ENCODE results near the gene EPGN. TPM values are rescaled to one million over a fixed set of nuclear protein-coding genes. Genes with fewer than 3 reads are reported as not detected.
A peak's percentile ranks its signal among the peaks of the same experiment; 100 is the strongest.

EPGN gene, protein sequence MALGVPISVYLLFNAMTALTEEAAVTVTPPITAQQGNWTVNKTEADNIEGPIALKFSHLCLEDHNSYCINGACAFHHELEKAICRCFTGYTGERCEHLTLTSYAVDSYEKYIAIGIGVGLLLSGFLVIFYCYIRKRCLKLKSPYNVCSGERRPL
- not detected for total RNA-seq
- 0 reads per million in 2 donors for total RNA-seq

DNA sequence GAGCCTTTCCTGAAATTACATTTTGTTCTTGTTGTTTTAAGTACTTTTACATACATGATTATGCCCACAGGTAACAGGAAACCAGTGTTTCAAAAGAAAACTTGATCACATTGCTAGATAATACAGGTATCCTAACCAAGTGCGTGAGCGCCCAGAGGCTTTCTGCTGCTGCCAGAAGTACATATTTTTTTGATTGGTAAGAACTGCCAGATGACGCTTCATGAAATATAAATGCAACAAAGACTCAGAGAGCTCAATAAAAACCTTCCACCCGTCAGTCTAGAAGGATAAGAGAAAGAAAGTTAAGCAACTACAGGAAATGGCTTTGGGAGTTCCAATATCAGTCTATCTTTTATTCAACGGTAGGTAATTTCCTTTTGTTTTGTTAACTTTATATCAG is at the start of gene EPGN:
Gene EPGN (plus strand): TSS at position 256 of the 400 bp plus-strand sequence. CDS start 64 bp downstream, at position 320.
- no peaks in the 10 kb centered on the region for H3K27me3 Mint-ChIP-seq

DNA sequence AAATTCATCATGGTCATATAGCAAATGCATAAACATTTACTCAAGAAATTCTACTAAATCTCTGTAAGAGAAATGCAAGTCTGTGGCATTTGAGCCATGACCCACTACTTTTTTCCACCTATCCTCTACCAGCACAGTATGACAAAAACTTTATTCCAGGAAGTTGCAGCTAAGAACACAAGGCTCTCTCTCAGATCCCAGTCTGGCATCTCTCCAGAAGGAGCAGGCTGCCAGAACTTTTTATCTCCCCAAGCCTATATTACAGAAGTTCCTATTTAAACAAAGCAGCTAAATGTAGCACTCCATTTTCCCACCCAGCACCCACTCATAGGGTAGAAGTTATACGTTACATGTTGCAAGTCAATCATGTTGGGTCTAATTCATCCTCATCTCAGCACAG is 49.3 kb upstream of the EPGN start:
- H3K27me3 Mint-ChIP-seq, result no peaks in the 10 kb centered on the region
- H3K36me3 Mint-ChIP-seq (ENCODE audit: low read depth), result no peaks in the 10 kb centered on the region
- no peak for ATAC-seq
- H3K4me3 Mint-ChIP-seq, result no peak overlapping the region
- no peaks in the 10 kb centered on the region for H3K9me3 ChIP-seq (ENCODE audit: control insufficient read depth, low read length, poor library complexity, severe bottlenecking)
- no peak overlapping the region for H3K27ac Mint-ChIP-seq
- H3K4me1 Mint-ChIP-seq, result no peaks in the 10 kb centered on the region
- DNase-seq, result no peak

More for the DNA sequence above, at the start of gene EPGN:
- H3K9me3 ChIP-seq (ENCODE audit: control insufficient read depth, low read length, poor library complexity, severe bottlenecking), result no peaks in the 10 kb centered on the region
- peak within 1 kb of the TSS; percentile 59 for H3K27ac Mint-ChIP-seq
- peak within 1 kb of the TSS; percentile 71 for H3K4me3 Mint-ChIP-seq
- H3K36me3 Mint-ChIP-seq (ENCODE audit: low read depth), result no peaks in the 10 kb centered on the region
- DNase-seq (no peak), ATAC-seq (peak; percentile 39)
- peaks cover 6% of the 10 kb centered on the region for H3K4me1 Mint-ChIP-seq

DNA sequence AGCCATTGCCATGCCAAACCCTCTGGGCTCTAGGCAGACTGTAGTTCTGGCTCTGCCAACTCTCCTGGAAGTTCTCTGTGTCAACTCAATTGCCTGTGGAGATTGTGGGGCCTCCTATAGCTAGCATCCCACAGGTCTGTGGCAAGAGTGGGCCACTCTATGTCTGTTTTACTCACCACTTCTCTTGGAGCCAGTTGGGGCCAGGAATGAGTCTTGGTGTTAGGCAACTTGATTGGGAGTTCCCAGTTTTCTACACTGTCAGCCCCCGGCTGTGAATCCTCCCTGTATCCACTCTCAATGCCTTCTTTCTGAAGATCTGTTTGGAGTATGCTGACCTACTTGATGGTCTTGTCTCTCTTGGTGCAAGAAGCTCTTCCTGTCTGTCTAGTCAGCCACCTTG is 48.2 kb upstream of the EPGN start:
- Mint-ChIP-seq H3K36me3 (ENCODE audit: low read depth) (no peaks in the 10 kb centered on the region), H3K4me1 (no peaks in the 10 kb centered on the region), H3K27me3 (no peaks in the 10 kb centered on the region), H3K4me3 (no peak overlapping the region), H3K27ac (no peak overlapping the region)
- DNase-seq, result no peak
- no peak for ATAC-seq
- H3K9me3 ChIP-seq (ENCODE audit: control insufficient read depth, low read length, poor library complexity, severe bottlenecking), result no peaks in the 10 kb centered on the region

DNA sequence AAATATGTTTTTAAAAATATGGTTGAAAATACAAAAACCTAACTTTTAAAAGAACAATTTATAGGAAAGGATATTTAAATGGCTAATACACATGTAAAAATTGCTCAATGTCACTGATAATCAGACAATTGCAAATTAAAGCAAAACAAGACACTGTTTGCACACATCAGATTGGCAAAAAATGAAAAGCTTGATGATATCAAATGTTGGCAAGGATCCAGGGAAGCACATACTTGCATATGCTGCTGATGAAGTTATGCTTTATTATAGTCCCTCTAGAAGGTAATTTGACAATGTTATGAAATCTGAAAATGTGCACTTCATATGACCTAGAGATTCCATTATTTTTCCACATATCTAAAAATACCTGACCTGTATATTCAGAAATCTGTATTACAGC is 45.7 kb upstream of the EPGN start:
- Mint-ChIP-seq H3K27me3 (no peaks in the 10 kb centered on the region), H3K27ac (no peak overlapping the region), H3K4me1 (no peaks in the 10 kb centered on the region), H3K4me3 (no peak overlapping the region), H3K36me3 (ENCODE audit: low read depth) (no peaks in the 10 kb centered on the region)
- ATAC-seq (no peak), DNase-seq (no peak)
- H3K9me3 ChIP-seq (ENCODE audit: control insufficient read depth, low read length, poor library complexity, severe bottlenecking), result no peaks in the 10 kb centered on the region

DNA sequence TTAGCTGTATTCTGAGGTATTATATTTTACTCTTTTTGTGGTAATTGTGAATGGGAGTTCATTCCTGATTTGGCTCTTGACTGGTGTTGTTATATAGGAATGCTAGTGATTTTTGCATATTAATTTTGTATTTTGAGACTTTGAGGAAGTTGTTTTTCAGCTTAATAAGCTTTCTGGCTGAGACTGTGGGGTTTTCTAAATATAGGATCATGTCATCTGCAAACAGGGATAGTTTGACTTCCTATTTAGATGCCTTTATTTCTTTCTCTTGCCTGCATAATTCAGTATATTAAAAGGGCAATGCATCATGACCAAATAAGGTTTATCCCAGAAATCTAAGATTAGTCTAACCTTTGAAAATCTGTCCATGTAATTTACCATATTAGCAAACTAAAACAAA is 44.7 kb upstream of the EPGN start:
- ATAC-seq (no peak), DNase-seq (no peak)
- Mint-ChIP-seq H3K4me1 (no peaks in the 10 kb centered on the region), H3K27me3 (no peaks in the 10 kb centered on the region), H3K36me3 (ENCODE audit: low read depth) (no peaks in the 10 kb centered on the region), H3K4me3 (no peak overlapping the region), H3K27ac (no peak overlapping the region)
- no peaks in the 10 kb centered on the region for H3K9me3 ChIP-seq (ENCODE audit: control insufficient read depth, low read length, poor library complexity, severe bottlenecking)

DNA sequence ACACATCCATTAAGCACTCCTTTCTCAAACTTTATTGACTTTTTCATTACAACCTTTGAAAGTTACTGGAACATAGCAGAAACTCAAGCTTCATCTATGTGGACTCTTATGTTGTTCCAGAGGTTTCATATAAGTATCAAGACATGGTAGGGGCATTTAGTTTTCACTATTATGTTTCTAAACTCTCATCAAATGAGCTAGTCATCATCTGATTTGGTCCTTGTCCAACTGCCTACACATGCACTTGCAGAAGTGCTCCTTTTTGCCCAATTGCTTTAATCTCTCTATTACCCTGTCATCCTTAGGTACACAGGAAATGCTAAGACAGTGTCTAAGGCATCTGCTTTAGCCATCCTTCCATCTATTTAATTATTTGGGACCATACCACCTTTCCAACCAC is 42.2 kb upstream of the EPGN start:
- ATAC-seq (no peak), DNase-seq (no peak)
- no peak overlapping the region for H3K27ac Mint-ChIP-seq
- H3K36me3 Mint-ChIP-seq (ENCODE audit: low read depth), result no peaks in the 10 kb centered on the region
- no peaks in the 10 kb centered on the region for H3K4me1 Mint-ChIP-seq
- H3K27me3 Mint-ChIP-seq, result no peaks in the 10 kb centered on the region
- no peaks in the 10 kb centered on the region for H3K9me3 ChIP-seq (ENCODE audit: control insufficient read depth, low read length, poor library complexity, severe bottlenecking)
- H3K4me3 Mint-ChIP-seq, result no peak overlapping the region

DNA sequence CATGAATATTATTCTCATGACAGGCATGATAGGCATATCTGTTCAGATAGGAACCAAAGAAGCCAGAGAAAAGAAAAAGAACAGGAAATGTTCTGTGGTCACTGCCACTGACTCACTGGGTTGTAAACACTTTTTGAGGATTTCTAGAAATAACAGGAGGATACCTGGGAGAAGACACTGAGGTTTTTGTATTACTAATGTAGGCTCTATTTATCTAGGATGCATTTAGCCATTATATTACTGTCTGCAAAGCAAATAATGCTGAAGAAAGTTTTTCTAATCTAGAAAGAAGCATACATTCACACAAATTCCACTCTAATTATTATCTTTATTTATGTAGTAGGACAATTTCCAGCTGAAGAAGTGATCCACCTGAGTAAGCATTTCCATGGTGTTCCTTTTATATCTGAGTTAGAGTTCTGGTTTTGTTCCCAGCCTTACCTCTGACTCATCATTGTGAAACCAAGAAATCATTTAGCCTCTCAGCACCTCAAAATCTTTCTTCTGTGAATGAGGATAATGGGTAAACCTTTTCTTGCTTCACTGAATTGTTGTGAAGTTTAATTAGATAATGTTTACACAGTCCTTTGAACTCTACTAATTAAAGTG is 40.2 kb upstream of the EPGN start:
- Mint-ChIP-seq H3K4me1 (no peaks in the 10 kb centered on the region), H3K27ac (no peak overlapping the region), H3K36me3 (ENCODE audit: low read depth) (no peaks in the 10 kb centered on the region), H3K4me3 (no peak overlapping the region), H3K27me3 (no peaks in the 10 kb centered on the region)
- no peak for ATAC-seq
- H3K9me3 ChIP-seq (ENCODE audit: control insufficient read depth, low read length, poor library complexity, severe bottlenecking), result no peaks in the 10 kb centered on the region
- DNase-seq, result no peak

DNA sequence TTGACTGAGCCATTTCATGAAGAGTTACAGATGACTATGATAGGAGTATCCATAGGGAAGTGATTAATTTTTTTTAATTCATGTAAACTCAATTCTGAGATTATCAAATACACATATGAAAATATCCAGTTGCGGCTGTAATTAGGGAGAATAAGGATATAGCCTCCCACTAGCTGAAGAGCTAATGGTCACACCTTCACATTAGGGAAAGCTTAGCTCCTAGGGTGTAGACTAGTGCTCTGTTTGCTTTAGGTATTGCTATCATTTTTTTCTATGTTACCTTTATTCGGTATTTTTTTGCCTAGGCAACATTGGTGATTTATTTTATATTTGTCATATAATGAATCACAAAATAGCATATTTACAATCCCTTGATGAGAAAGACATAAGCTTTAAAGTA is 39.6 kb upstream of the EPGN start:
- Mint-ChIP-seq H3K27me3 (no peaks in the 10 kb centered on the region), H3K36me3 (ENCODE audit: low read depth) (no peaks in the 10 kb centered on the region), H3K4me1 (no peaks in the 10 kb centered on the region), H3K27ac (no peak overlapping the region), H3K4me3 (no peak overlapping the region)
- ATAC-seq (no peak), DNase-seq (no peak)
- no peaks in the 10 kb centered on the region for H3K9me3 ChIP-seq (ENCODE audit: control insufficient read depth, low read length, poor library complexity, severe bottlenecking)

DNA sequence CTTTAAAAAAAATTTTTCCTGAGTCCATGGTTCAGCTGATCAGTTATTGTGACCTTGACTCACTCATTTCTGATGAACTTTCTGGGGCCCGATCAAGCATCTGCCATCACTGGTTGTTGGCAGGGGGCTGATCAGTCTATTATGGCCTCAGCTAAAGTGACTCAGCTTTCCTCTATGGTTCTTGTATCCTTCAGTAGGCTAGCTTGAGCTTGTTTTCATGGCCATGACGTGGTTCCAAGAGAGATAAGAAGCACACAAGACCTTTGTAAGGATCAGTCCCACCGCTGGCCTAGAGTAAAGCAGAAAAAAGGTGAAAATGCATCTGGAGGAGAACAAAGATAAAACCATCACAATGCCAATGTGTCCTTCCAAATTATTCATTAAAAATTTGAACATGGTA is 29.8 kb upstream of the EPGN start:
- no peaks in the 10 kb centered on the region for H3K4me1 Mint-ChIP-seq

DNA sequence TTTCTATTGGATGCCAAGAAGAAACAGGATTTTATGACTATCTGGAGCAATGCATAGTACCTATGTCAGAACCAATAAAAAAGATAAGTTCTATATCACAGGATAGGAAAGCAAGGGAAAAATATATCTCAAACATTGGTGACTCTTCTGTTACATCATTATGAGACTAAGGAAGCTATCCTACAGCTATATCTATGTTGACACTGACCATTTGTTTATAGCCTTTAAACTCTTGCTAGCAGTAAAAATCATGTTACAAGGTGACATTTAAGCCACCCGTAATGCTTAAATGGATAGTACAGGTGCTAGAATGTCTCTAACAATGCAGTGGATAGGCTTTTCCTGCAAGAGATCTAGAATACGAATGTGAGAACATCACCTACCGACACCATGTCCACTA is 28.6 kb upstream of the EPGN start:
- no peak for ATAC-seq
- no peak for DNase-seq
- Mint-ChIP-seq H3K4me1 (no peaks in the 10 kb centered on the region), H3K4me3 (no peak overlapping the region), H3K36me3 (ENCODE audit: low read depth) (peaks cover 4% of the 10 kb centered on the region), H3K27ac (no peak overlapping the region), H3K27me3 (no peaks in the 10 kb centered on the region)
- H3K9me3 ChIP-seq (ENCODE audit: control insufficient read depth, low read length, poor library complexity, severe bottlenecking), result no peaks in the 10 kb centered on the region

More for the DNA sequence above, 29.8 kb upstream of the EPGN start:
- no peak for DNase-seq
- no peaks in the 10 kb centered on the region for H3K27me3 Mint-ChIP-seq
- H3K36me3 Mint-ChIP-seq (ENCODE audit: low read depth), result peaks cover 4% of the 10 kb centered on the region
- no peak for ATAC-seq
- H3K9me3 ChIP-seq (ENCODE audit: control insufficient read depth, low read length, poor library complexity, severe bottlenecking), result no peaks in the 10 kb centered on the region
- no peak overlapping the region for H3K27ac Mint-ChIP-seq
- no peak overlapping the region for H3K4me3 Mint-ChIP-seq

DNA sequence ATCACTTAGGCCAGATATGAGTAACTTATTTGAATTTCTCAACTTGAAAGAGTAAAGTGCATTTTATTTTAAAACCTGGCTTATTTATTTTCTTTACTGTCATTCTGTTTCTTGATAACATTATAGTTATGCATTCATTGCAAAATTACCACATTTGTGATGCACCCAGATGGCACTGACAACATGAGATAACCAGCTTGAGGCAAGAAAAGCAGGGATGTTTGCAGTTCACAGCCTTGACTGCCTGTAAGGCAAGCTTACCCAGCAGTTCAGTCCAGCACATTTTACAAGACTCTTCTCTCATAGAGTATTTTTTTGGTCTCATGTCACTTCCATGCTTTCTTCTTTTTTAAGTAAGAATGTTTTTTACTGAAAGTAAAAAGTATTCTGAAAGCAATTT is 25.3 kb upstream of the EPGN start:
- no peak overlapping the region for H3K27ac Mint-ChIP-seq
- no peak overlapping the region for H3K4me3 Mint-ChIP-seq
- DNase-seq (no peak), ATAC-seq (no peak)
- no peaks in the 10 kb centered on the region for H3K27me3 Mint-ChIP-seq
- peaks cover 4% of the 10 kb centered on the region for H3K36me3 Mint-ChIP-seq (ENCODE audit: low read depth)
- H3K4me1 Mint-ChIP-seq, result no peaks in the 10 kb centered on the region
- H3K9me3 ChIP-seq (ENCODE audit: control insufficient read depth, low read length, poor library complexity, severe bottlenecking), result no peaks in the 10 kb centered on the region

DNA sequence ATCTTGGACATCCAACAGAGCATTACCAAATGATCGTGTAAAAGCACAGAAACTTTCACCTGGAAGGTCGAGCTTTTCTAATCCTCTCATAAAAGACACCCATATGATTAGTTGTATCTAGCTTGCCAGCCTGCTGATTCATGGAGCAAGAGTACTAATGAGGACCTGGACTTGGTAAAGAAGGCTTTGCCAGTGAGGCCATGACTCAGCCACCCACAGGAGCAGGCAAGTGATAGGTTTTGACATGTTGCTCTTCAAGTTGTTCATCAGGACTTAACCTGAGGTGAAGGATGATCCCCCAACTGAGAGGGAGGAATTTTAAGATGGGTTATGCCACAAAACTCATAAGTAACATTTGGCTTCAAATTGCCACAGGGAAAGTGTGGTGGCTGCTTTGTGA is 24.7 kb upstream of the EPGN start:
- Mint-ChIP-seq H3K4me3 (no peak overlapping the region), H3K27ac (no peak overlapping the region), H3K4me1 (no peaks in the 10 kb centered on the region), H3K36me3 (ENCODE audit: low read depth) (peaks cover 4% of the 10 kb centered on the region), H3K27me3 (no peaks in the 10 kb centered on the region)
- H3K9me3 ChIP-seq (ENCODE audit: control insufficient read depth, low read length, poor library complexity, severe bottlenecking), result no peaks in the 10 kb centered on the region
- ATAC-seq, result no peak
- DNase-seq, result no peak

DNA sequence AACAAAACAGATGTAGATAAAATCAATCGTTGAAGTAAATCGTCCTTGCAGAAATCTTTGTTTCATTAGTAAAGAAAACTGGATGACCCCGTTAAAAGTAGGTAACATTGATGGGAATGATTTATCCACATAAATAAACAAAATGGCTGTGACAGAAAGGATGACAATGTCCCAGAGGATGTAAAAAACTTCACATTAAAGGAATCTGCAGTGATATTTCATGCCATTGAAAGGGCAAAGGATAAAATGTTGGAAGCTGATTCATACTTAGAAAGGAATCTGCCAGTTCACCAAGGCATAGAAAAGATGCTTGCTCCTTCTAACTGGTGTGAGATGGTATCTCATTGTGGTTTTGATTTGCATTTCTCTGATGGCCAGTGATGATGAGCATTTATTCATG is 24.2 kb upstream of the EPGN start:
- H3K27me3 Mint-ChIP-seq, result no peaks in the 10 kb centered on the region
- no peaks in the 10 kb centered on the region for H3K9me3 ChIP-seq (ENCODE audit: control insufficient read depth, low read length, poor library complexity, severe bottlenecking)
- no peaks in the 10 kb centered on the region for H3K4me1 Mint-ChIP-seq

DNA sequence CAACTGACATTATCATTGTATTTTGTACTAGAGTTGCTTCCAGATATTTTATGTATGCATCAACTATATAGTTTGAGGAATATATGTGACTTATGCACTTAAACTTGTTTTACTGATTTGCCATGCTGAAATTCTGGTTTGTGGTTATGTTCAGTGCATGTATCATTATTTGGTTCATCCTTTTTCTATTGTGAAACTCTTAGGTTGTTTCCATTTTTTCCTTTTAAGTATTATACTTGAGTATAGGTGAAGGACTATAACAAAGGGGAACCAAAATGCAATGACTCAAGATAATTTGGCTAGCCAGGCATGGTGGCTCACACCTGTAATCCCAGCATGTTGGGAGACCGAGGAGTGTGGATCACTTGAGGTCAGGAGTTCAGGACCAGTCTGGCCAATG is 21.1 kb upstream of the EPGN start:
- no peak overlapping the region for H3K4me3 Mint-ChIP-seq
- no peaks in the 10 kb centered on the region for H3K9me3 ChIP-seq (ENCODE audit: control insufficient read depth, low read length, poor library complexity, severe bottlenecking)
- no peak for DNase-seq
- H3K36me3 Mint-ChIP-seq (ENCODE audit: low read depth), result no peaks in the 10 kb centered on the region
- H3K27me3 Mint-ChIP-seq, result no peaks in the 10 kb centered on the region
- no peak for ATAC-seq
- H3K27ac Mint-ChIP-seq, result no peak overlapping the region
- no peaks in the 10 kb centered on the region for H3K4me1 Mint-ChIP-seq

More for the DNA sequence above, 24.2 kb upstream of the EPGN start:
- Mint-ChIP-seq H3K27ac (no peak overlapping the region), H3K4me3 (no peak overlapping the region), H3K36me3 (ENCODE audit: low read depth) (peaks cover 4% of the 10 kb centered on the region)
- ATAC-seq (no peak), DNase-seq (no peak)
